NCI-H748 treated with DMSO at 0.1 percent for 48 hours (cell line): Measurements from ENCODE around the gene SNF8.

Source experiments
- DNase-seq: peaks from one replicate; lab custom pipeline; 2025; lab: John Stamatoyannopoulos, UW

Gene SNF8

DNA sequence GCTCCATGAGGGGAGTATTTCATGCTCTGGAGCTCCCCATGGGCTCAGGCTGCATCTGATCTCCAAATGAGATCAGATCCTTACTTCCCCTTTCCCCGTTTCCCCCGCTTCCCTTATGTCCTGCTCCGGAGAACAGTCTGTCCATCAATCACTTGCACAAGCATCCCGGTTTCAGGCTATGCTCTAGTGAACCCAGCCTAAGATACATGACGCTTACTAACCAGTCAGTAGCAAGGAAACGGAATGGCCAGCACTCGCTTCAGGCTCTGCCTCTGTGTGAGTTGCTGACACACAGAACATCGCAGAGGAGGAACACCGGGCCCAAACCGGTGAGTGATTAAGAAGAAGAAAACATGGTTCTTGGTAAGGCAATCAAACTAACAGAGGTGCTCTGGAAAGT lies 61.5 kb downstream of the SNF8 start:
- no peak for DNase-seq

DNA sequence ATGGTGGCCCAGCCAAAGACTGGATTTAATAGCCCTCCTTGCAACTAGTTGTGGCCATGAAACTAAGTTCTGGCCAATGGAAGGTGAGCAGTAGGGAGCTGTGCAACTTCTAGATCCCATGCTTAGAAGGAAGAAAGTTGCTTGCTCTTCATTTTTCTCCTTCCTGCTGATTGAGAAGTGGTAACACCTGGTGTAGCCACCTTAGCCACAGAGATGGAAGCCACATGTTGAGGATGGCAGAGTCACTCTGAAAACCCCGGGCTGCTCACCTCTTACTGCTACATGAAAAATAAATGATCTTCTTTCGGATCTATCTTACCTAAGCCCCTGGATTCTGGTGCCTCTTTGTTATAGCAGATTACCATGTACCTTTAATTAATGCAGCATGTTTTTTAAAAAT lies 62.4 kb downstream of the SNF8 start:
- DNase-seq = no peak
